Activated naive CD4-positive, alpha-beta T cell treated with anti-CD3 and anti-CD28 coated beads, Interleukin-2, amount 50 U/mL, for 16 hours (primary cell): ENCODE measurements around the gene FGF18.

Experiments
- DNase-seq: peaks from one replicate; pipeline ENCODE4 v3.0.0-alpha.2; 2020

The FGF18 gene

DNA sequence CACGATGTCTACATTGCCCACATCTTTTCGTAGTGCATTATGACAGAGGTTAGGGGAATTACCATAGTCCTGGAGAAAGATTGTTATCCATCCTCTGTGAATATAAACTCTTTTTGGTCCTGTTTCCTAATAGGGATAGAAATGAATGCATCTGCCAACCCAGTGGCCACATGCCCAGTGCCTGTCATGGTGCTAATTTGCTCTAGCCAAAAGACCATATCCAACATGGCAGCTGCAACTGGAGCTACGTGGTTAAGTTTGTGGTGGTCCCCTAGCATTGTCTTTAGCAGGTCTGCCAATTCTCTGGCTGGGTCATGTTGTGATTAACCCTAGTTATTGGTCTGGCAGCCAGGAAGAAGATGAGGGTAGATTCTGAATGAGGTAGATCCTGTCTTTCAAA lies 87.5 kb downstream of the FGF18 start:
- DNase-seq, result no peak
